Spinal cord (tissue), 10 donors: ENCODE data around the gene AADACL3. TPM values are rescaled to one million over a fixed set of nuclear protein-coding genes. Genes with fewer than 3 reads are reported as not detected.
A peak's percentile ranks its signal among the peaks of the same experiment; 100 is the strongest.

Source experiments
- DNase-seq, 6 donors: peaks; one replicate each; pipeline versions ENCODE4 v3.0.0 to v3.0.0-alpha.2; 2013 to 2015; ENCODE audit warnings: low spot score in 6 of 6, low read depth in 4 of 6
- H3K27ac ChIP-seq: one replicate; pipeline ENCODE4 v1.5.1; 2013; ENCODE audit warnings: low read depth, low read length, control low read depth
- H3K27me3 ChIP-seq: one replicate; pipeline ENCODE4 v1.6.1; 2013; ENCODE audit warnings: low read length; ENCODE audit not compliant: control insufficient read depth, insufficient read depth
- H3K36me3 ChIP-seq: one replicate; pipeline ENCODE4 v1.6.1; 2013; ENCODE audit warnings: low read length; ENCODE audit not compliant: control insufficient read depth, insufficient read depth
- H3K4me1 ChIP-seq: one replicate; pipeline ENCODE4 v1.6.1; 2013; ENCODE audit warnings: low read length; ENCODE audit not compliant: control insufficient read depth, insufficient read depth
- H3K4me3 ChIP-seq: one replicate; pipeline ENCODE4 v1.5.1; 2013; ENCODE audit warnings: low read depth, low read length, control low read depth
- H3K9me3 ChIP-seq: one replicate; pipeline ENCODE4 v1.6.1; 2013; ENCODE audit warnings: low read length; ENCODE audit not compliant: control insufficient read depth, insufficient read depth
- WGBS: methylation state at CpG from one replicate; pipeline ENCODE4 v1.1.5; 2013; ENCODE audit warnings: missing lambda C conversion rate; ENCODE audit not compliant: insufficient coverage; 5-methylcytosine and 5-hydroxymethylcytosine counted together
- polyA plus RNA-seq, 2 donors: library from polyadenylated mRNA; unstranded; fragments of 120-200 nt; gene quantifications; one replicate each; pipeline ENCODE4 v1.2.1, GENCODE V29; 2013; ENCODE audit not compliant: insufficient read length in 2 of 2
- total RNA-seq, 2 donors: library from RNA; depleted of rRNA in 1 of 2; stranded (reverse); fragments of 120-200 nt in 1 of 2; fragments of >200 nt in 1 of 2; gene quantifications; one replicate each; pipeline versions ENCODE4 v1.2.3 to v1.2.4, GENCODE V29; 2013 to 2014
- donor health status: healthy.

The AADACL3 gene
- total and polyA plus RNA-seq, 4 donors: not detected

GRCh38 chr1:12757836-12758235, 41.9 kb downstream of the AADACL3 start:
- H3K27me3 ChIP-seq: no peaks in the 10 kb centered on the region
- H3K4me3 ChIP-seq: no peak overlapping the region
- peaks cover 21% of the 10 kb centered on the region for H3K4me1 ChIP-seq
- H3K36me3 ChIP-seq: peaks cover 4% of the 10 kb centered on the region
- no peak overlapping the region for H3K27ac ChIP-seq
- WGBS: 56% methylated on average over 6 of the region's 6 CpGs
- H3K9me3 ChIP-seq: no peaks in the 10 kb centered on the region
- peak in 2 of 6 donors; percentile 16 to 21 for DNase-seq

- Histone ChIP-seq H3K4me1 (peaks cover 21% of the 10 kb centered on the region), H3K36me3 (peaks cover 4% of the 10 kb centered on the region), H3K9me3 (no peaks in the 10 kb centered on the region), H3K4me3 (no peak overlapping the region), H3K27ac (no peak overlapping the region), H3K27me3 (no peaks in the 10 kb centered on the region)
- WGBS: 79% methylated on average over 7 of the region's 7 CpGs
- DNase-seq: no peak
Observed at GRCh38 chr1:12760256-12760795, 44.4 kb downstream of the AADACL3 start.

GRCh38 chr1:12761781-12762180, 45.9 kb downstream of the AADACL3 start:
- DNase-seq: no peak
- H3K27me3 ChIP-seq: no peaks in the 10 kb centered on the region
- H3K36me3 ChIP-seq: peaks cover 4% of the 10 kb centered on the region
- no peak overlapping the region for H3K4me3 ChIP-seq
- peaks cover 21% of the 10 kb centered on the region for H3K4me1 ChIP-seq
- WGBS: 93% methylated on average over 5 of the region's 5 CpGs
- H3K9me3 ChIP-seq: no peaks in the 10 kb centered on the region
- H3K27ac ChIP-seq: no peak overlapping the region

GRCh38 chr1:12762766-12763165, 46.9 kb downstream of the AADACL3 start:
- Histone ChIP-seq H3K36me3 (peaks cover 4% of the 10 kb centered on the region), H3K4me1 (peaks cover 19% of the 10 kb centered on the region), H3K27ac (no peak overlapping the region), H3K4me3 (no peak overlapping the region), H3K27me3 (no peaks in the 10 kb centered on the region), H3K9me3 (no peaks in the 10 kb centered on the region)
- WGBS: 93% methylated on average over 6 of the region's 7 CpGs
- no peak for DNase-seq

- Histone ChIP-seq H3K27me3 (no peaks in the 10 kb centered on the region), H3K36me3 (peaks cover 4% of the 10 kb centered on the region), H3K4me3 (no peak overlapping the region), H3K9me3 (no peaks in the 10 kb centered on the region), H3K27ac (no peak overlapping the region), H3K4me1 (peaks cover 12% of the 10 kb centered on the region)
- DNase-seq: no peak
- 100% methylated on average over 3 of the region's 4 CpGs for WGBS
Observed at GRCh38 chr1:12763479-12763878, 47.6 kb downstream of the AADACL3 start.

- Histone ChIP-seq H3K9me3 (no peaks in the 10 kb centered on the region), H3K4me3 (no peak overlapping the region), H3K27me3 (no peaks in the 10 kb centered on the region), H3K36me3 (peaks cover 4% of the 10 kb centered on the region), H3K4me1 (peaks cover 11% of the 10 kb centered on the region), H3K27ac (no peak overlapping the region)
- DNase-seq: no peak
- WGBS: 88% methylated on average over 2 of the region's 5 CpGs
Observed at GRCh38 chr1:12764016-12764415, 48.1 kb downstream of the AADACL3 start.

- Histone ChIP-seq H3K4me1 (no peaks in the 10 kb centered on the region), H3K36me3 (no peaks in the 10 kb centered on the region), H3K27me3 (no peaks in the 10 kb centered on the region), H3K4me3 (no peak overlapping the region), H3K27ac (no peak overlapping the region), H3K9me3 (no peaks in the 10 kb centered on the region)
- DNase-seq: no peak
- WGBS: no CpG with 5 or more reads among the region's 2 CpGs
Observed at GRCh38 chr1:12769031-12769430, 53.1 kb downstream of the AADACL3 start.

GRCh38 chr1:12769976-12770505, 54.1 kb downstream of the AADACL3 start:
- WGBS: 76% methylated on average over 7 of the region's 7 CpGs
- no peaks in the 10 kb centered on the region for H3K9me3 ChIP-seq
- DNase-seq: no peak

GRCh38 chr1:12770620-12771019, 54.7 kb downstream of the AADACL3 start:
- no peaks in the 10 kb centered on the region for H3K4me1 ChIP-seq
- H3K27me3 ChIP-seq: no peaks in the 10 kb centered on the region
- H3K36me3 ChIP-seq: no peaks in the 10 kb centered on the region
- no peak for DNase-seq
- H3K4me3 ChIP-seq: no peak overlapping the region
- no peaks in the 10 kb centered on the region for H3K9me3 ChIP-seq
- no peak overlapping the region for H3K27ac ChIP-seq
- 96% methylated on average over 2 of the region's 2 CpGs for WGBS

More at GRCh38 chr1:12769976-12770505, 54.1 kb downstream of the AADACL3 start:
- Histone ChIP-seq H3K27me3 (no peaks in the 10 kb centered on the region), H3K4me3 (no peak overlapping the region), H3K27ac (no peak overlapping the region), H3K4me1 (no peaks in the 10 kb centered on the region), H3K36me3 (no peaks in the 10 kb centered on the region)

- Histone ChIP-seq H3K36me3 (no peaks in the 10 kb centered on the region), H3K27ac (no peak overlapping the region), H3K4me1 (no peaks in the 10 kb centered on the region), H3K9me3 (no peaks in the 10 kb centered on the region), H3K27me3 (no peaks in the 10 kb centered on the region), H3K4me3 (no peak overlapping the region)
- no peak for DNase-seq
- 89% methylated on average over 5 of the region's 5 CpGs for WGBS
Observed at GRCh38 chr1:12771186-12771585, 55.3 kb downstream of the AADACL3 start.
